Stomach (tissue), 4 donors: ENCODE data around the gene SPATA19.

ENCODE experiments used
- POLR2A ChIP-seq, 4 donors: fragments of 450-650 bp; IDR thresholded peaks; one replicate each; pipeline ENCODE4 v1.6.1; 2016; ENCODE audit warnings: antibody characterized with exemption in 4 of 4, control low read depth in 2 of 4, mild to moderate bottlenecking in 1 of 4, moderate library complexity in 1 of 4
- TF ChIP-seq, protein P1 (sequence below), 7 experiments: fragments of 450-650 bp in 4 of 7; fragments of 200-600 bp in 3 of 7; sonication (generic) in 3 of 7; IDR thresholded peaks; one replicate each; pipeline ENCODE4 v1.5.1; 2016 to 2019; ENCODE audit warnings: antibody characterized with exemption in 7 of 7, control low read depth in 2 of 7, mild to moderate bottlenecking in 1 of 7

DNA sequence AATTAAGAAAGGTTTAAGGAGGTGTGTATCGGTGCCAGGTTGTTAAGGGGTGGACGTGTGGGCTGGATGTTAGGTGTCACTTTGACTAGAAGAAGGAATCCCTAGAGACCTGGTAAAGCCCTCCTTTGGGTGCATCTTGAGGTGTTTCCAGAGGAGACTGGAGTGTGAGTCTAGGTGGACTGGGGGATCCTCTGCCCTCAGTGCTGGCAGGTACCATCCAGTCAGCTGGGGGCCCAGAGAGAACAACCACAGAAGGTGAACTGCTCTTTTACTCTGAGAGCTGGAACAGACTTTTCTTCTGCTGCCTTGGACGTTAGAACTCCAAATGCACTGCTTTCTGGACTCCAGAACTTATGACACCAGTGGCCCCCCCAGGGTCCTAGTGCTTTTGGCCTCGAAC is 44.0 kb downstream of the SPATA19 start:
- TF ChIP-seq, protein P1, sequence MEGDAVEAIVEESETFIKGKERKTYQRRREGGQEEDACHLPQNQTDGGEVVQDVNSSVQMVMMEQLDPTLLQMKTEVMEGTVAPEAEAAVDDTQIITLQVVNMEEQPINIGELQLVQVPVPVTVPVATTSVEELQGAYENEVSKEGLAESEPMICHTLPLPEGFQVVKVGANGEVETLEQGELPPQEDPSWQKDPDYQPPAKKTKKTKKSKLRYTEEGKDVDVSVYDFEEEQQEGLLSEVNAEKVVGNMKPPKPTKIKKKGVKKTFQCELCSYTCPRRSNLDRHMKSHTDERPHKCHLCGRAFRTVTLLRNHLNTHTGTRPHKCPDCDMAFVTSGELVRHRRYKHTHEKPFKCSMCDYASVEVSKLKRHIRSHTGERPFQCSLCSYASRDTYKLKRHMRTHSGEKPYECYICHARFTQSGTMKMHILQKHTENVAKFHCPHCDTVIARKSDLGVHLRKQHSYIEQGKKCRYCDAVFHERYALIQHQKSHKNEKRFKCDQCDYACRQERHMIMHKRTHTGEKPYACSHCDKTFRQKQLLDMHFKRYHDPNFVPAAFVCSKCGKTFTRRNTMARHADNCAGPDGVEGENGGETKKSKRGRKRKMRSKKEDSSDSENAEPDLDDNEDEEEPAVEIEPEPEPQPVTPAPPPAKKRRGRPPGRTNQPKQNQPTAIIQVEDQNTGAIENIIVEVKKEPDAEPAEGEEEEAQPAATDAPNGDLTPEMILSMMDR (IDR thresholded peaks at IDR 0.05), result no peak
- TF ChIP-seq POLR2A (IDR thresholded peaks at IDR 0.05), result no peak
